SJSA1 (cell line): Measurements from ENCODE around the gene SAPCD1. TPM values are rescaled to one million over a fixed set of nuclear protein-coding genes. Genes with fewer than 3 reads are reported as not detected.

Experiments used
- DNase-seq, 2 experiments: peaks; one replicate each; pipeline ENCODE4 v3.0.0-alpha.2; 2015 to 2020; ENCODE audit warnings: low spot score in 2 of 2, low read depth in 1 of 2
- H3K27ac ChIP-seq: fragments of 250-450 bp; sonication (Bioruptor Pico); 2 replicates; pipeline ENCODE4 v1.5.1; 2020; ENCODE audit warnings: mild to moderate bottlenecking, moderate library complexity
- H3K27me3 ChIP-seq: fragments of 250-450 bp; sonication (Bioruptor Pico); replicated peaks from 2 replicates; pipeline ENCODE4 v1.5.1; 2020; ENCODE audit warnings: mild to moderate bottlenecking, moderate library complexity
- H3K36me3 ChIP-seq: fragments of 250-450 bp; sonication (Bioruptor Pico); 2 replicates; pipeline ENCODE4 v1.5.1; 2020; ENCODE audit warnings: mild to moderate bottlenecking
- H3K4me1 ChIP-seq: fragments of 250-450 bp; sonication (Bioruptor Pico); replicated peaks from 2 replicates; pipeline ENCODE4 v1.6.1; 2021; ENCODE audit warnings: mild to moderate bottlenecking
- H3K4me3 ChIP-seq: fragments of 250-450 bp; sonication (Bioruptor Pico); 2 replicates; pipeline ENCODE4 v1.5.1; 2020; ENCODE audit warnings: mild to moderate bottlenecking
- H3K9me3 ChIP-seq: fragments of 250-450 bp; sonication (Bioruptor Pico); replicated peaks from 2 replicates; pipeline ENCODE4 v1.5.1; 2020; ENCODE audit warnings: mild to moderate bottlenecking
- total RNA-seq: library from RNA; depleted of rRNA; stranded (reverse); fragments of >200 nt; shearing (Covaris generic); gene quantifications from 2 replicates; pipeline ENCODE4 v1.2.3, GENCODE V29; 2014

Gene SAPCD1
- total RNA-seq, 1 experiment from 2014 or later: 1.4 TPM

GRCh38 chr6:31769684-31770371, 7.4 kb downstream of the SAPCD1 start:
- H3K4me1 ChIP-seq: no peaks in the 10 kb centered on the region
- H3K27ac ChIP-seq: no peak overlapping the region
- no peaks in the 10 kb centered on the region for H3K27me3 ChIP-seq
- peak; percentile 70 to 82 for DNase-seq
- H3K9me3 ChIP-seq: no peaks in the 10 kb centered on the region
- no peak overlapping the region for H3K4me3 ChIP-seq
- no peaks in the 10 kb centered on the region for H3K36me3 ChIP-seq

GRCh38 chr6:31770860-31771259, 8.4 kb downstream of the SAPCD1 start:
- H3K4me1 ChIP-seq: no peaks in the 10 kb centered on the region
- no peak overlapping the region for H3K4me3 ChIP-seq
- no peaks in the 10 kb centered on the region for H3K36me3 ChIP-seq
- H3K27me3 ChIP-seq: no peaks in the 10 kb centered on the region
- no peak overlapping the region for H3K27ac ChIP-seq
- no peak for DNase-seq
- H3K9me3 ChIP-seq: no peaks in the 10 kb centered on the region

GRCh38 chr6:31771992-31772358, 9.5 kb downstream of the SAPCD1 start:
- Histone ChIP-seq H3K27me3 (no peaks in the 10 kb centered on the region), H3K4me3 (no peak overlapping the region), H3K27ac (no peak overlapping the region), H3K4me1 (peaks cover 4% of the 10 kb centered on the region), H3K36me3 (no peaks in the 10 kb centered on the region), H3K9me3 (no peaks in the 10 kb centered on the region)
- no peak for DNase-seq

GRCh38 chr6:31775184-31775583, 12.7 kb downstream of the SAPCD1 start:
- H3K27ac ChIP-seq: no peak overlapping the region
- H3K4me3 ChIP-seq: no peak overlapping the region
- no peak for DNase-seq
- peaks cover 9% of the 10 kb centered on the region for H3K4me1 ChIP-seq
- H3K27me3 ChIP-seq: no peaks in the 10 kb centered on the region
- H3K9me3 ChIP-seq: no peaks in the 10 kb centered on the region
- peaks cover 28% of the 10 kb centered on the region for H3K36me3 ChIP-seq

GRCh38 chr6:31775633-31776484, 13.4 kb downstream of the SAPCD1 start:
- H3K27ac ChIP-seq: no peak overlapping the region
- no peak overlapping the region for H3K4me3 ChIP-seq
- no peaks in the 10 kb centered on the region for H3K27me3 ChIP-seq
- peaks cover 35% of the 10 kb centered on the region for H3K36me3 ChIP-seq
- no peaks in the 10 kb centered on the region for H3K9me3 ChIP-seq
- peaks cover 9% of the 10 kb centered on the region for H3K4me1 ChIP-seq
- no peak for DNase-seq

- DNase-seq: no peak
- H3K9me3 ChIP-seq: no peaks in the 10 kb centered on the region
- no peak overlapping the region for H3K27ac ChIP-seq
- no peaks in the 10 kb centered on the region for H3K27me3 ChIP-seq
- peaks cover 9% of the 10 kb centered on the region for H3K4me1 ChIP-seq
- peaks cover 41% of the 10 kb centered on the region for H3K36me3 ChIP-seq
- no peak overlapping the region for H3K4me3 ChIP-seq
Observed at GRCh38 chr6:31776485-31776988, 14.1 kb downstream of the SAPCD1 start.

GRCh38 chr6:31776989-31777666, 14.7 kb downstream of the SAPCD1 start, which contains the start of gene VWA7:
Gene VWA7, minus strand, starts transcription at chr6:31777328. Its CDS starts 549 bp downstream, at chr6:31776779.
- Histone ChIP-seq H3K27me3 (no peaks in the 10 kb centered on the region), H3K27ac (no peak within 1 kb of the TSS), H3K36me3 (peaks cover 47% of the 10 kb centered on the region), H3K4me1 (peaks cover 9% of the 10 kb centered on the region), H3K9me3 (no peaks in the 10 kb centered on the region), H3K4me3 (no peak within 1 kb of the TSS)
- peak; percentile 55 to 70 for DNase-seq

GRCh38 chr6:31777667-31778050, 15.2 kb downstream of the SAPCD1 start:
- Histone ChIP-seq H3K36me3 (peaks cover 53% of the 10 kb centered on the region), H3K27me3 (no peaks in the 10 kb centered on the region), H3K9me3 (no peaks in the 10 kb centered on the region), H3K27ac (no peak overlapping the region), H3K4me1 (peaks cover 9% of the 10 kb centered on the region), H3K4me3 (no peak overlapping the region)
- DNase-seq: no peak

- H3K27ac ChIP-seq: no peak overlapping the region
Observed at GRCh38 chr6:31778193-31778592, 15.7 kb downstream of the SAPCD1 start.

GRCh38 chr6:31778999-31779885, 16.8 kb downstream of the SAPCD1 start:
- Histone ChIP-seq H3K27ac (no peak overlapping the region), H3K27me3 (no peaks in the 10 kb centered on the region), H3K36me3 (peaks cover 68% of the 10 kb centered on the region), H3K9me3 (no peaks in the 10 kb centered on the region), H3K4me3 (no peak overlapping the region), H3K4me1 (peaks cover 9% of the 10 kb centered on the region)
- DNase-seq: no peak

More at GRCh38 chr6:31778193-31778592, 15.7 kb downstream of the SAPCD1 start:
- Histone ChIP-seq H3K9me3 (no peaks in the 10 kb centered on the region), H3K36me3 (peaks cover 58% of the 10 kb centered on the region), H3K27me3 (no peaks in the 10 kb centered on the region), H3K4me1 (peaks cover 9% of the 10 kb centered on the region), H3K4me3 (no peak overlapping the region)
- DNase-seq: no peak

GRCh38 chr6:31779908-31780307, 17.5 kb downstream of the SAPCD1 start:
- Histone ChIP-seq H3K9me3 (no peaks in the 10 kb centered on the region), H3K4me3 (no peak overlapping the region), H3K27me3 (no peaks in the 10 kb centered on the region), H3K27ac (no peak overlapping the region), H3K36me3 (peaks cover 75% of the 10 kb centered on the region), H3K4me1 (peaks cover 9% of the 10 kb centered on the region)
- no peak for DNase-seq

GRCh38 chr6:31780507-31781243, 18.2 kb downstream of the SAPCD1 start:
- DNase-seq: no peak
- H3K27ac ChIP-seq: no peak overlapping the region
- no peaks in the 10 kb centered on the region for H3K9me3 ChIP-seq
- H3K4me1 ChIP-seq: peaks cover 9% of the 10 kb centered on the region
- no peaks in the 10 kb centered on the region for H3K27me3 ChIP-seq
- peaks cover 83% of the 10 kb centered on the region for H3K36me3 ChIP-seq
- no peak overlapping the region for H3K4me3 ChIP-seq
